Measurements from ENCODE around the gene HM13.
"Not testable (repeated sequence)": the region's sequence is repeated elsewhere in the genome, so short reads cannot be mapped to it uniquely, and the experiment has no call there.

The HM13 gene

GRCh38 chr20:31542963-31543362 is 28.7 kb downstream of the HM13 start:
- no peak for DNase-seq (ENCODE audit: low read depth in 2 of 2)

- no peak for DNase-seq (ENCODE audit: low read depth in 2 of 2)
Measured at GRCh38 chr20:31543966-31544598, 29.8 kb downstream of the HM13 start.

- no peak for DNase-seq (ENCODE audit: low read depth in 2 of 2)
Measured at GRCh38 chr20:31544600-31544999, 30.4 kb downstream of the HM13 start.

- DNase-seq (ENCODE audit: low read depth in 2 of 2) = not testable (repeated sequence)
Measured at GRCh38 chr20:31545621-31546040, 31.4 kb downstream of the HM13 start.

- peak; percentile 58 to 64 for DNase-seq (ENCODE audit: low read depth in 2 of 2)
Measured at GRCh38 chr20:31547017-31547675, 32.9 kb downstream of the HM13 start.

- no peak for DNase-seq (ENCODE audit: low read depth in 2 of 2)
Measured at GRCh38 chr20:31547720-31548298, 33.6 kb downstream of the HM13 start.

- no peak for DNase-seq (ENCODE audit: low read depth in 2 of 2)
Measured at GRCh38 chr20:31548820-31549512, 34.7 kb downstream of the HM13 start.

- DNase-seq (ENCODE audit: low read depth in 2 of 2) = no peak
Measured at GRCh38 chr20:31549513-31549880, 35.3 kb downstream of the HM13 start.

GRCh38 chr20:31550099-31550498 is 35.9 kb downstream of the HM13 start:
- no peak for DNase-seq (ENCODE audit: low read depth in 2 of 2)

- no peak for DNase-seq (ENCODE audit: low read depth in 2 of 2)
Measured at GRCh38 chr20:31551163-31552081, 37.2 kb downstream of the HM13 start.

- no peak for DNase-seq (ENCODE audit: low read depth in 2 of 2)
Measured at GRCh38 chr20:31555203-31555775, 41.0 kb downstream of the HM13 start.

- no peak for DNase-seq (ENCODE audit: low read depth in 2 of 2)
Measured at GRCh38 chr20:31559704-31560093, 45.5 kb downstream of the HM13 start.

- DNase-seq (ENCODE audit: low read depth in 2 of 2) = peak; percentile 37 to 60
Measured at GRCh38 chr20:31560094-31560745, 46.0 kb downstream of the HM13 start.

- no peak for DNase-seq (ENCODE audit: low read depth in 2 of 2)
Measured at GRCh38 chr20:31560746-31561598, 46.7 kb downstream of the HM13 start.

GRCh38 chr20:31562241-31562640 is 48.0 kb downstream of the HM13 start:
- DNase-seq (ENCODE audit: low read depth in 2 of 2) = no peak

- no peak for DNase-seq (ENCODE audit: low read depth in 2 of 2)
Measured at GRCh38 chr20:31564284-31564683, 50.0 kb downstream of the HM13 start.

- DNase-seq (ENCODE audit: low read depth in 2 of 2) = no peak
Measured at GRCh38 chr20:31565699-31566318, 51.6 kb downstream of the HM13 start.

GRCh38 chr20:31566319-31566657 is 52.0 kb downstream of the HM13 start:
- DNase-seq (ENCODE audit: low read depth in 2 of 2) = no peak

GRCh38 chr20:31566658-31567379 is 52.6 kb downstream of the HM13 start:
- no peak for DNase-seq (ENCODE audit: low read depth in 2 of 2)
